BJ (cell line): ENCODE data around the gene CCL3. TPM values are rescaled to one million over a fixed set of nuclear protein-coding genes. Genes with fewer than 3 reads are reported as not detected.
"Not testable (repeated sequence)": the region's sequence is repeated elsewhere in the genome, so short reads cannot be mapped to it uniquely, and the experiment has no call there.

Experiments used
- CTCF ChIA-PET: fragments of 350-600 bp; formaldehyde crosslinking; extraction: SDS; loops from one replicate; lab custom pipeline; 2021; ENCODE audit warnings: antibody characterized with exemption, inconsistent platforms; lab: Yijun Ruan, JAX
- POLR2A ChIA-PET: fragments of 300-600 bp; sonication (Branson Sonifier 250); formaldehyde crosslinking; extraction: SDS; loops from one replicate; lab custom pipeline; 2021; ENCODE audit warnings: antibody characterized with exemption; lab: Charles Lee
- DNase-seq: peaks from one replicate; pipeline ENCODE4 v3.0.0-alpha.2; 2011; ENCODE audit warnings: low read depth
- H3K27me3 ChIP-seq: 2 replicates; pipeline ENCODE4 v1.6.0; 2011; ENCODE audit warnings: low read length; ENCODE audit not compliant: control insufficient read depth, insufficient read depth
- H3K36me3 ChIP-seq: 2 replicates; pipeline ENCODE4 v1.5.1; 2011; ENCODE audit warnings: low read length; ENCODE audit not compliant: control insufficient read depth, insufficient read depth
- H3K4me3 ChIP-seq: 2 replicates; pipeline ENCODE4 v1.5.1; 2011; ENCODE audit warnings: low read depth, mild to moderate bottlenecking, control low read depth, low read length
- CTCF ChIP-seq: IDR thresholded peaks from 2 replicates; pipeline ENCODE4 v1.5.1; 2011; ENCODE audit warnings: low read depth, mild to moderate bottlenecking, control low read depth, inconsistent platforms, low read length, moderate library complexity; ENCODE audit not compliant: insufficient read depth
- polyA plus RNA-seq: library from polyadenylated mRNA; depleted of rRNA; stranded (reverse); fragments of >200 nt; gene quantifications from 2 replicates; pipeline ENCODE4 v1.2.3, GENCODE V29; 2011

Gene CCL3
- polyA plus RNA-seq, 1 experiment = not detected

DNA sequence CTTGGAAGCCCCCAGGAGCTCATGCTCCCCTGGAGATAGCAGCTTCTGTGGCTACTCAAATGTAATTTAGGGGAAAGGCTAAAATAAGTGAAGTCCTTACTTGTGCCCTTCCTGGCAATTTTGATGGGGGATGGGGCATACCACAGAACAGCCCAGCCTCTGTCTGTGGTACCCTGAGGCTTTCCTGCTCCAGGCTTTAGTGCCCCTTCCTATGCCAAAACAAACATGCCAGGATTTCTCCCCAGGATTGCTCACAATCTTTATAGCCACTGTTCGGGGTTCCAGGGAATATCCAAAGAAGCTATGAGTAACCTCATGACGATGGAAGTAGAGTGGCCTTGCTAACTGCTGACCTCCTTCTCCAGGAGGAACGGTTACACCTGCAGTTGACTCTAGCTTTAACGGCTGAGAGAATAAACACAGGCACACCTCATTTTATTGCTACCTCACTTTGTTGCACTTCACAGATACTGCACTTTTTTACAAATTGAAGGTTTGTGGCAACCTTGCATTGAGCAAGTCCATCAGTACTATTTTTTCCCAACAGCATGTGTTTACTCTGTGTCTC lies 38.6 kb upstream of the CCL3 start:
- Histone ChIP-seq H3K36me3 (no peaks in the 10 kb centered on the region), H3K4me3 (no peak overlapping the region), H3K27me3 (no peaks in the 10 kb centered on the region)
- no peak for DNase-seq
- no peak for TF ChIP-seq CTCF
- ChIA-PET POLR2A (no interaction called here), CTCF (interaction anchor here (1.2 to 1.9 kb wide), 2 partner anchors 20 to 159 kb away, joined by 3 to 5 read pairs; no protein-coding TSS in a partner anchor)

DNA sequence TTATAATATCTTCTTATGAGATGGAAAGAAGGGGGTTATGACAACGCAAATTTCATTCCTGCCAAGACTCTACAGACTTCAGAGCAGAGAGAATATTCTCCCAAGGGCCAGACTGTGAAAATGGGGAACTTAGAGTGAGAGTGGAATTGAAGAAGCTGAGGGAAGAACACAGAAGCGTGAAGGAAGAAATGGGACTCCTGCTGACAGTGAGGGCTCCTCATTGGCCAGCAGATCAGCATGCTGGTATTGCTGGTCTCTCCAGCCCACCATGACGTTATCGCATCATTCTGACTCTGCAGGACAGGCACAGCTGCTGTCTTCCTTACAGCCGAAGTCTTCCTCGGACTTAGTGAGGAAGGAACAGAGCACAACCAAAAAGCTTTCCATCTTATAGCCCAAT lies 38.0 kb upstream of the CCL3 start:
- H3K36me3 ChIP-seq = no peaks in the 10 kb centered on the region
- H3K4me3 ChIP-seq = no peak overlapping the region
- CTCF ChIA-PET = interaction anchor here (1.2 to 1.9 kb wide), 3 partner anchors 21 to 158 kb away, joined by 3 to 5 read pairs (median 3); no protein-coding TSS in a partner anchor
- POLR2A ChIA-PET = no interaction called here
- H3K27me3 ChIP-seq = no peaks in the 10 kb centered on the region
- no peak for TF ChIP-seq CTCF
- no peak for DNase-seq

DNA sequence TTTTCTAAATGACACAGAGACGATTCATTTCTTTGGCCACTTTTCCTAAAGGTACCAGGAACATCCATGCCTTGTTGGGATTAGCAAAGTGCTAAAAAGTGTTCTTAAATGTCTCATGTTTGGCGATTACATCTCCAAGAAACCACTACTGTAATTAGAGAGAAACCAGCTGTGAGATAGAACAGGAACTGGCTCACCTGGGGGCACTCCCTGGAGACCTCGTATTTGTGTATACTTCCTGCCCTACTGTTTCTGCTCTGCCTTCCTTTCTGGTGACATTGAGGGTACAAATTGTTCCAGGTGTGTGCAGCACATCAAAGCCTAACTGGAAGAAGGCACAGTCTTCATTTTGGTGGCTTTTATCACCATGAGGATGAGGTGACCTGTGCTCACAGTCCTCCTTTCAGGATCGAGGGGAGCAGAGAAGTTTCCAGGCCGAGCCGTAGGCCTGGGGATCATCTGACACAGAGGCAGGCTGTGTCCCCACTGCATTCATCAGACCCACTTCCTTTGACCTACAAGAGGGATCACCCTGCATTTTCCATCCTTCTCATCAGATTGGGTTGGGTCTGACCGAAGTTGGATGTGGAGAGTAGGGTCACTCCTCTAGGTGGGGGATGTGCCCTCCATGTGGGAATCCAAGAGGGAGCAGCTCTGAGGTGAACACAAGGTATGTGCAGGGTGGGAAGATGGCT lies 37.4 kb upstream of the CCL3 start:
- CTCF ChIA-PET = interaction anchor here (0.6 to 1.7 kb wide), 3 partner anchors 22 to 53 kb away, joined by 3 read pairs; no protein-coding TSS in a partner anchor
- no peak for DNase-seq
- H3K4me3 ChIP-seq = no peak overlapping the region
- POLR2A ChIA-PET = no interaction called here
- H3K36me3 ChIP-seq = no peaks in the 10 kb centered on the region
- TF ChIP-seq CTCF = no peak
- no peaks in the 10 kb centered on the region for H3K27me3 ChIP-seq

GRCh38 chr17:36124879-36125824 lies 35.2 kb upstream of the CCL3 start:
- ChIA-PET POLR2A (no interaction called here), CTCF (no interaction called here)
- no peak for DNase-seq
- no peak for TF ChIP-seq CTCF
- no peaks in the 10 kb centered on the region for H3K27me3 ChIP-seq
- no peaks in the 10 kb centered on the region for H3K36me3 ChIP-seq
- no peak overlapping the region for H3K4me3 ChIP-seq

DNA sequence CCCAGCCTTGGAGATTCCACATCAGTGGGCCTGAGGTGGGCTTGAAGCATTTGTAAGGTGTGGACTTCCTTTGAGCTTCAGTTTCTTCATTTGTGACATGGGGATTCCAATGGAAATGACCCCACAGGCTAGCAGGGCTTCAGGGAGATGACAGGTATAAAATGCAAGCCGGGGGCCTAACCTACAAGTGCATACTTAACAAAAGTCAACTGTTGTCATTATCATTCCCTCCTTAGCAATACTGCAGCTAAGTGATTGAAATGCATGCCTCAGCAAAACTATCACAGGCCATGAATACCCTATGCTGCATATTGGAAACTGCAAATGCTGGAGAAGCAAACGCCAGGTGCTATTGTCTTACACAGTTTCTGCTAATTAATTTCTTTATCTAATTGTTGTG lies 33.5 kb upstream of the CCL3 start:
- ChIA-PET CTCF (interaction anchor here (1.1 kb wide), 1 partner anchor 25 kb away, joined by 3 read pairs; no protein-coding TSS in a partner anchor), POLR2A (no interaction called here)
- TF ChIP-seq CTCF = no peak
- Histone ChIP-seq H3K4me3 (no peak overlapping the region), H3K36me3 (no peaks in the 10 kb centered on the region), H3K27me3 (no peaks in the 10 kb centered on the region)
- no peak for DNase-seq

GRCh38 chr17:36121099-36121498 lies 31.2 kb upstream of the CCL3 start:
- DNase-seq, H3K4me3 ChIP-seq, H3K27me3 ChIP-seq, H3K36me3 ChIP-seq, CTCF ChIA-PET, POLR2A ChIA-PET: not testable (repeated sequence)
